SU-DHL-6 (cell line): ENCODE measurements around the gene KDSR.

Source experiments
- EZH2phosphoT487 ChIP-seq: fragments of 200-600 bp; sonication (generic), shearing (Covaris generic); conservative IDR thresholded peaks from 2 replicates; pipeline ENCODE4 v1.6.1; 2018; ENCODE audit warnings: mild to moderate bottlenecking, antibody characterized with exemption, low read length, moderate library complexity, mixed read lengths
- TF ChIP-seq, protein P1 (sequence below): fragments of 200-600 bp; sonication (generic); IDR thresholded peaks from one replicate; pipeline ENCODE4 v1.5.1; 2017; ENCODE audit warnings: antibody characterized with exemption, mild to moderate bottlenecking, low read length, moderate library complexity; ENCODE audit not compliant: insufficient read depth, poor library complexity, severe bottlenecking

- TF ChIP-seq, protein P1, sequence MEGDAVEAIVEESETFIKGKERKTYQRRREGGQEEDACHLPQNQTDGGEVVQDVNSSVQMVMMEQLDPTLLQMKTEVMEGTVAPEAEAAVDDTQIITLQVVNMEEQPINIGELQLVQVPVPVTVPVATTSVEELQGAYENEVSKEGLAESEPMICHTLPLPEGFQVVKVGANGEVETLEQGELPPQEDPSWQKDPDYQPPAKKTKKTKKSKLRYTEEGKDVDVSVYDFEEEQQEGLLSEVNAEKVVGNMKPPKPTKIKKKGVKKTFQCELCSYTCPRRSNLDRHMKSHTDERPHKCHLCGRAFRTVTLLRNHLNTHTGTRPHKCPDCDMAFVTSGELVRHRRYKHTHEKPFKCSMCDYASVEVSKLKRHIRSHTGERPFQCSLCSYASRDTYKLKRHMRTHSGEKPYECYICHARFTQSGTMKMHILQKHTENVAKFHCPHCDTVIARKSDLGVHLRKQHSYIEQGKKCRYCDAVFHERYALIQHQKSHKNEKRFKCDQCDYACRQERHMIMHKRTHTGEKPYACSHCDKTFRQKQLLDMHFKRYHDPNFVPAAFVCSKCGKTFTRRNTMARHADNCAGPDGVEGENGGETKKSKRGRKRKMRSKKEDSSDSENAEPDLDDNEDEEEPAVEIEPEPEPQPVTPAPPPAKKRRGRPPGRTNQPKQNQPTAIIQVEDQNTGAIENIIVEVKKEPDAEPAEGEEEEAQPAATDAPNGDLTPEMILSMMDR: no peak
- no peak for TF ChIP-seq EZH2phosphoT487
These were observed 44.8 kb downstream of the KDSR start for GRCh38 chr18:63322206-63322605.
